Mammary microvascular endothelial cell (primary cell): ENCODE data around the gene ZEB1. TPM values are rescaled to one million over a fixed set of nuclear protein-coding genes. Genes with fewer than 3 reads are reported as not detected.

Experiments
- total RNA-seq: library from RNA; depleted of rRNA; stranded (reverse); fragments of >200 nt; gene quantifications from 2 replicates; pipeline ENCODE4 v1.2.3, GENCODE V29; 2015

ZEB1 gene
- 52.8 and 57.7 TPM in 2 replicates for total RNA-seq

DNA sequence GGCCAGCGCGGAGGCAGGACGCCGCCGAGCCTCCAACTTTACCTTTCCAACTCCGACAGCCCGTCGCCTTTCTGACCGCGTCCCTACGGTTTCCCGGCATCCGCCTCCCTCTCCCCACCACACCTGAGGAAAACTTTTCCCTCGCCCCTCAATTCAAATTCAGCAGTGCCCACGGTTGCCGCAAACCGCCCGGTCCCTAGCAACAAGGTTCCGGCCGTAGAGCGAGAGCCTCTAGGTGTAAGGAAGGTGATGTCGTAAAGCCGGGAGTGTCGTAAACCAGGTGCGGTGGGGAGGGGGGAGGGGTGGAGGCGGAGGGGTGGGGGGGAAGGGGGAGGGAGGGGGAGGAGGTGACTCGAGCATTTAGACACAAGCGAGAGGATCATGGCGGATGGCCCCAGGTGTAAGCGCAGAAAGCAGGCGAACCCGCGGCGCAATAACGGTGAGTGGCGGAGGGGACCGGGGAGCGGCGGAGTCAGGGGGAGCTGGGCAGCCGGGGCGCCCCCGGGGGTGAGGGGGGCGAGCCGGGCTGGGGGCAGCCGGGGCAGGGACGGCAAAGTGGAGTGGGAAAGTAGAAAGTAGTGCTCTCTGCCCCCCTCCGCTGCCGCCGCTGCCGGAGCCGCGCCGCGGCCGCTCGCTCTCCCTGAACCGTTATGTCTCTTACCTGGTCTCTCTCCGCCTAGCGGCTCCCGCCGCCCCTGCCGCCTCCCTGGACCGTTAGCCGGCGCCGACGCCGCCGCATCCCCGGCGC lies at the start of gene ZEB1:
Gene ZEB1 (plus strand): TSS at position 363 of the 748 bp plus-strand sequence. CDS start 19 bp downstream, at position 382.

